Caco-2 (cell line): ENCODE data around the gene ZNF273. TPM values are rescaled to one million over a fixed set of nuclear protein-coding genes. Genes with fewer than 3 reads are reported as not detected.

ENCODE experiments used
- Bru-seq: library from RNA; stranded (reverse); fragments of 400-500 nt; gene quantifications from one replicate; lab custom pipeline; 2021; lab: Mats Ljungman, UMichigan
- BruChase-seq, 2 experiments: library from RNA; stranded (reverse); fragments of 400-500 nt; gene quantifications; one replicate each; lab custom pipeline; 2021; lab: Mats Ljungman, UMichigan
- BruUV-seq: library from RNA; stranded (reverse); fragments of 400-500 nt; replicated peaks from 2 replicates; lab custom pipeline; 2021; lab: Mats Ljungman, UMichigan
- CTCF ChIA-PET: fragments of 300-600 bp; sonication (Branson Sonifier 250); formaldehyde crosslinking; loops from one replicate; lab custom pipeline; 2022; ENCODE audit warnings: antibody characterized with exemption; lab: Charles Lee
- POLR2A ChIA-PET: fragments of 300-600 bp; sonication (Branson Sonifier 250); formaldehyde crosslinking; loops from one replicate; lab custom pipeline; 2022; ENCODE audit warnings: antibody characterized with exemption; lab: Charles Lee
- DNase-seq, 2 experiments: peaks; one replicate each; pipeline versions ENCODE4 v3.0.0 to v3.0.0-alpha.2; 2020 to 2022
- H3K27me3 ChIP-seq: replicated peaks from 2 replicates; pipeline ENCODE4 v1.6.0; 2011; ENCODE audit warnings: low read length; ENCODE audit not compliant: control insufficient read depth, insufficient read depth
- H3K36me3 ChIP-seq: 2 replicates; pipeline ENCODE4 v1.5.1; 2011; ENCODE audit warnings: low read length; ENCODE audit not compliant: control insufficient read depth, insufficient read depth
- H3K4me1 ChIP-seq: fragments of 250-450 bp; sonication (Bioruptor Pico); 2 replicates; pipeline ENCODE4 v1.5.1; 2020; ENCODE audit warnings: mild to moderate bottlenecking
- H3K4me3 ChIP-seq: 2 replicates; pipeline ENCODE4 v1.5.1; 2011; ENCODE audit warnings: low read depth, mild to moderate bottlenecking, control low read depth, low read length
- H3K9me3 ChIP-seq: fragments of 250-450 bp; sonication (Bioruptor Pico); 2 replicates; pipeline ENCODE4 v1.5.1; 2020; ENCODE audit warnings: mild to moderate bottlenecking, moderate library complexity
- H3K27ac Mint-ChIP-seq: one replicate; pipeline ENCODE4 v1.8.0; 2022; ENCODE audit warnings: mixed read lengths; ENCODE audit not compliant: unreplicated experiment
- H3K27me3 Mint-ChIP-seq: one replicate; pipeline ENCODE4 v1.8.0; 2022; ENCODE audit warnings: mixed read lengths; ENCODE audit not compliant: insufficient read depth, unreplicated experiment
- H3K36me3 Mint-ChIP-seq: one replicate; pipeline ENCODE4 v1.8.0; 2022; ENCODE audit warnings: mild to moderate bottlenecking, mixed read lengths; ENCODE audit not compliant: insufficient read depth, unreplicated experiment
- H3K4me1 Mint-ChIP-seq: one replicate; pipeline ENCODE4 v1.8.0; 2022; ENCODE audit warnings: low read depth, mixed read lengths; ENCODE audit not compliant: unreplicated experiment
- H3K4me3 Mint-ChIP-seq: one replicate; pipeline ENCODE4 v1.8.0; 2022; ENCODE audit warnings: mild to moderate bottlenecking, moderate library complexity, mixed read lengths; ENCODE audit not compliant: unreplicated experiment
- H3K9me3 Mint-ChIP-seq: one replicate; pipeline ENCODE4 v1.8.0; 2022; ENCODE audit warnings: mixed read lengths; ENCODE audit not compliant: unreplicated experiment
- intact Hi-C: fragments of 100-400 bp; cut with micrococcal nuclease; formaldehyde crosslinking; loops from one replicate; pipeline ENCODE4 v1.10.0; 2022; ENCODE audit not compliant: unreplicated experiment
- long read RNA-seq: library from polyadenylated mRNA; stranded (forward); transcript quantifications from one replicate; pipeline ENCODE4 v2.0.0, GENCODE V29; 2022
- total RNA-seq: library from RNA; stranded (reverse); gene quantifications from 2 replicates; pipeline ENCODE4 v1.2.3, GENCODE V29; 2022
- TF ChIP-seq, protein P1 (sequence below), 2 experiments: fragments of 200-600 bp in 1 of 2; IDR thresholded peaks; 1 replicate in 1 of 2; 2 replicates in 1 of 2; pipeline versions ENCODE4 v1.5.1 to v1.8.0; 2011 to 2022; ENCODE audit warnings: antibody characterized with exemption in 1 of 2, control low read depth in 1 of 2, inconsistent platforms in 1 of 2, low read depth in 1 of 2, low read length in 1 of 2, mild to moderate bottlenecking in 1 of 2, moderate library complexity in 1 of 2; ENCODE audit not compliant: insufficient read depth in 1 of 2, severe bottlenecking in 1 of 2, unreplicated experiment in 1 of 2

Gene ZNF273
- total RNA-seq = 10.1 and 10.7 TPM in 2 replicates
- percentile 84 among the genes with signal in this experiment for Bru-seq, nascent RNA
- BruChase-seq, experiment 1, labeled RNA remaining after a 2-hour chase = percentile 80 among the genes with signal in this experiment
- BruChase-seq, experiment 2, labeled RNA remaining after a 6-hour chase = percentile 77 among the genes with signal in this experiment
- long read RNA-seq, partial matches to known transcripts = 3 of 18 reads
- long read RNA-seq, other reads (novel, unspliced or antisense) = 9 of 18 reads

GRCh38 chr7:64902806-64903721, at the start of gene ZNF273:
Gene ZNF273, plus strand, starts transcription at chr7:64903273. Its CDS starts 45 bp downstream, at chr7:64903318.
- peak; percentile 94 to 95 for DNase-seq
- Histone ChIP-seq H3K4me1 (peaks cover 4% of the 10 kb centered on the region), H3K9me3 (no peaks in the 10 kb centered on the region), H3K4me3 (peak within 1 kb of the TSS; percentile 73), H3K36me3 (no peaks in the 10 kb centered on the region), H3K27me3 (no peaks in the 10 kb centered on the region)
- ChIA-PET CTCF (interaction anchor here (1.2 kb wide), 1 partner anchor 15 kb away, joined by 4 read pairs; no protein-coding TSS in a partner anchor), POLR2A (interaction anchor here (0.6 to 1.0 kb wide), 3 partner anchors 12 to 939 kb away, joined by 3 to 4 read pairs (median 3); no protein-coding TSS in a partner anchor)
- Mint-ChIP-seq H3K27ac (peak within 1 kb of the TSS; percentile 94), H3K27me3 (no peaks in the 10 kb centered on the region), H3K36me3 (peaks cover 29% of the 10 kb centered on the region), H3K4me3 (peak within 1 kb of the TSS; percentile 95), H3K9me3 (no peaks in the 10 kb centered on the region), H3K4me1 (peaks cover 23% of the 10 kb centered on the region)
- intact Hi-C loops = loop anchor here (1.0 kb wide), 2 partner anchors 15 to 109 kb away; partner anchors contain the start of gene ZNF138
- TF ChIP-seq, protein P1, sequence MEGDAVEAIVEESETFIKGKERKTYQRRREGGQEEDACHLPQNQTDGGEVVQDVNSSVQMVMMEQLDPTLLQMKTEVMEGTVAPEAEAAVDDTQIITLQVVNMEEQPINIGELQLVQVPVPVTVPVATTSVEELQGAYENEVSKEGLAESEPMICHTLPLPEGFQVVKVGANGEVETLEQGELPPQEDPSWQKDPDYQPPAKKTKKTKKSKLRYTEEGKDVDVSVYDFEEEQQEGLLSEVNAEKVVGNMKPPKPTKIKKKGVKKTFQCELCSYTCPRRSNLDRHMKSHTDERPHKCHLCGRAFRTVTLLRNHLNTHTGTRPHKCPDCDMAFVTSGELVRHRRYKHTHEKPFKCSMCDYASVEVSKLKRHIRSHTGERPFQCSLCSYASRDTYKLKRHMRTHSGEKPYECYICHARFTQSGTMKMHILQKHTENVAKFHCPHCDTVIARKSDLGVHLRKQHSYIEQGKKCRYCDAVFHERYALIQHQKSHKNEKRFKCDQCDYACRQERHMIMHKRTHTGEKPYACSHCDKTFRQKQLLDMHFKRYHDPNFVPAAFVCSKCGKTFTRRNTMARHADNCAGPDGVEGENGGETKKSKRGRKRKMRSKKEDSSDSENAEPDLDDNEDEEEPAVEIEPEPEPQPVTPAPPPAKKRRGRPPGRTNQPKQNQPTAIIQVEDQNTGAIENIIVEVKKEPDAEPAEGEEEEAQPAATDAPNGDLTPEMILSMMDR (IDR thresholded peaks at IDR 0.05; ENCODE audit: insufficient read depth in 1 of 2, low read depth in 1 of 2, low read length in 1 of 2, severe bottlenecking in 1 of 2, unreplicated experiment in 1 of 2) = no peak
- TSS peak; percentile 30 for BruUV-seq

DNA sequence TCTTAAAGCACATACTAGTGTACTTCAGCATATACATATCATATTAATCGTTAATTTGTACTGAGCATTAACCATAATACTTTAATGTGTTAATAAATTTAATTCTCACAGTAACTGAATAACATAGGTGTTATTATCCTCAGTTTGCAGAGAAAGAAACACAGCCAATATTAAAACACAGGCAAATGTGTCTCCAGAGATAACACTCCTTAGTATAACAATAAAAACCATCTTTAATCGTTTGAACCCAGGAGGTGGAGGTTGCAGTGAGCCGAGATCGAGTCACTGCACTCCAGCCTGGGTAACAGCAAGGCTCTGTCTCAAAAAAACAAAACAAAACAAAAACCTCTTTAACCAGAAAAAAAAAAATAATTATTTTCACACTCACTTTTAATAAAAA, 49.4 kb upstream of the ZNF273 start:
- H3K4me1 ChIP-seq = no peaks in the 10 kb centered on the region
- ChIA-PET CTCF (no interaction called here), POLR2A (no interaction called here)
- TF ChIP-seq, protein P1 (IDR thresholded peaks at IDR 0.05; ENCODE audit: insufficient read depth in 1 of 2, low read depth in 1 of 2, low read length in 1 of 2, severe bottlenecking in 1 of 2, unreplicated experiment in 1 of 2) = no peak
- Mint-ChIP-seq H3K27me3 (no peaks in the 10 kb centered on the region), H3K4me1 (no peaks in the 10 kb centered on the region), H3K27ac (no peak overlapping the region), H3K9me3 (no peaks in the 10 kb centered on the region), H3K4me3 (no peak overlapping the region), H3K36me3 (no peaks in the 10 kb centered on the region)
- BruUV-seq = no TSS peak
- no peaks in the 10 kb centered on the region for H3K36me3 ChIP-seq
- H3K9me3 ChIP-seq = peaks cover 4% of the 10 kb centered on the region; the same call in 1 of the 2 replicates
- H3K4me3 ChIP-seq = no peak overlapping the region
- no peak for DNase-seq
- H3K27me3 ChIP-seq = no peaks in the 10 kb centered on the region
- intact Hi-C loops = no loop called here

DNA sequence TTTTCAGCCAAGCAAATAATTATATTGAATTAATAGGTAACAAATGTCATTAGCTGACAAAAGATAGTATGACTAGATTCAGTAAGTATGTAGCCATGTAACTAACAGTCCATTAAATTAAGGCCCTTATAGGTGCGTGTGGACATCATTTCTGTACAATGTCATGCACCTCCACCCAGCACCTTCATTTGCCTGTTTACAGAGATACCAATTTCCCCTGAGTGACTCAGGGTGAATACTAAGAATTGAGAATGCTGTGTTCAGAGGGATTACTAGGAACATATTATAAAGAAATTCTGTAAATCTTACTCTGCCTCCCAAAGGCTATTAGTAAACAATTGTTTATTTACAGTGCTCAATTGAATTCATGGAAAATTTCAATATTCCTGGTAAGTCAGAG, 48.1 kb upstream of the ZNF273 start:
- H3K9me3 Mint-ChIP-seq = no peaks in the 10 kb centered on the region
- ChIA-PET CTCF (no interaction called here), POLR2A (no interaction called here)
- no TSS peak for BruUV-seq
- no peaks in the 10 kb centered on the region for H3K27me3 ChIP-seq
- no peaks in the 10 kb centered on the region for H3K4me1 ChIP-seq
- intact Hi-C loops = no loop called here
- no peaks in the 10 kb centered on the region for H3K36me3 Mint-ChIP-seq
- no peaks in the 10 kb centered on the region for H3K27me3 Mint-ChIP-seq
- TF ChIP-seq, protein P1 (IDR thresholded peaks at IDR 0.05; ENCODE audit: insufficient read depth in 1 of 2, low read depth in 1 of 2, low read length in 1 of 2, severe bottlenecking in 1 of 2, unreplicated experiment in 1 of 2) = no peak
- H3K27ac Mint-ChIP-seq = no peak overlapping the region
- no peak overlapping the region for H3K4me3 Mint-ChIP-seq
- DNase-seq = no peak
- no peak overlapping the region for H3K4me3 ChIP-seq
- H3K9me3 ChIP-seq = no peaks in the 10 kb centered on the region
- H3K4me1 Mint-ChIP-seq = no peaks in the 10 kb centered on the region
- H3K36me3 ChIP-seq = no peaks in the 10 kb centered on the region
